SJCRH30 (cell line): ENCODE results near the gene NDRG4. TPM values are rescaled to one million over a fixed set of nuclear protein-coding genes. Genes with fewer than 3 reads are reported as not detected.
A peak's percentile ranks its signal among the peaks of the same experiment; 100 is the strongest.

Experiments
- DNase-seq, 2 experiments: peaks; one replicate each; pipeline ENCODE4 v3.0.0-alpha.2; 2015 to 2020
- H3K27ac ChIP-seq: fragments of 250-450 bp; sonication (Bioruptor Pico); 2 replicates; pipeline ENCODE4 v1.5.1; 2020; ENCODE audit warnings: mild to moderate bottlenecking, moderate library complexity
- H3K27me3 ChIP-seq: fragments of 250-450 bp; sonication (Bioruptor Pico); 2 replicates; pipeline ENCODE4 v1.5.1; 2020; ENCODE audit warnings: mild to moderate bottlenecking, moderate library complexity
- H3K36me3 ChIP-seq: fragments of 250-450 bp; sonication (Bioruptor Pico); 2 replicates; pipeline ENCODE4 v1.5.1; 2020; ENCODE audit warnings: mild to moderate bottlenecking, moderate library complexity
- H3K4me1 ChIP-seq: fragments of 250-450 bp; sonication (Bioruptor Pico); 2 replicates; pipeline ENCODE4 v1.5.1; 2020; ENCODE audit warnings: mild to moderate bottlenecking, moderate library complexity
- H3K4me3 ChIP-seq: fragments of 250-450 bp; sonication (Bioruptor Pico); 2 replicates; pipeline ENCODE4 v1.5.1; 2020; ENCODE audit warnings: mild to moderate bottlenecking, moderate library complexity
- H3K9me3 ChIP-seq: fragments of 250-450 bp; sonication (Bioruptor Pico); replicated peaks from 2 replicates; pipeline ENCODE4 v1.5.1; 2020; ENCODE audit warnings: mild to moderate bottlenecking, moderate library complexity
- total RNA-seq: library from RNA; depleted of rRNA; stranded (reverse); fragments of >200 nt; shearing (Covaris generic); gene quantifications from 2 replicates; pipeline ENCODE4 v1.2.3, GENCODE V29; 2014

Gene NDRG4
- total RNA-seq, 1 experiment from 2014 or later: 8.7 TPM

GRCh38 chr16:58507195-58507962 is 7.4 kb downstream of the NDRG4 start:
- H3K4me3 ChIP-seq: no peak overlapping the region
- DNase-seq: peak in 1 of 2 experiments; percentile 18
- H3K9me3 ChIP-seq: no peaks in the 10 kb centered on the region
- no peaks in the 10 kb centered on the region; the same call in 1 of the 2 replicates for H3K4me1 ChIP-seq
- H3K27me3 ChIP-seq: no peaks in the 10 kb centered on the region
- H3K36me3 ChIP-seq: peaks cover 3% of the 10 kb centered on the region; the same call in 1 of the 2 replicates
- H3K27ac ChIP-seq: no peak overlapping the region

GRCh38 chr16:58507963-58508670 is 8.2 kb downstream of the NDRG4 start:
- H3K36me3 ChIP-seq: peaks cover 5% of the 10 kb centered on the region; the same call in 1 of the 2 replicates
- H3K27me3 ChIP-seq: no peaks in the 10 kb centered on the region
- H3K9me3 ChIP-seq: no peaks in the 10 kb centered on the region
- H3K27ac ChIP-seq: no peak overlapping the region
- no peaks in the 10 kb centered on the region; the same call in 1 of the 2 replicates for H3K4me1 ChIP-seq
- no peak overlapping the region for H3K4me3 ChIP-seq
- DNase-seq: no peak

- DNase-seq: no peak
- Histone ChIP-seq H3K9me3 (no peaks in the 10 kb centered on the region), H3K4me1 (no peaks in the 10 kb centered on the region; the same call in 1 of the 2 replicates), H3K4me3 (no peak overlapping the region), H3K36me3 (peaks cover 5% of the 10 kb centered on the region; the same call in 1 of the 2 replicates), H3K27ac (no peak overlapping the region), H3K27me3 (no peaks in the 10 kb centered on the region)
Observed at GRCh38 chr16:58508671-58509251, 8.8 kb downstream of the NDRG4 start.

GRCh38 chr16:58509256-58510096 is 9.5 kb downstream of the NDRG4 start:
- Histone ChIP-seq H3K27ac (no peak overlapping the region), H3K36me3 (peaks cover 5% of the 10 kb centered on the region; the same call in 1 of the 2 replicates), H3K9me3 (no peaks in the 10 kb centered on the region), H3K27me3 (no peaks in the 10 kb centered on the region), H3K4me3 (no peak overlapping the region), H3K4me1 (no peaks in the 10 kb centered on the region; the same call in 1 of the 2 replicates)
- DNase-seq: no peak

- H3K4me1 ChIP-seq: no peaks in the 10 kb centered on the region; the same call in 1 of the 2 replicates
- no peak overlapping the region for H3K27ac ChIP-seq
- H3K4me3 ChIP-seq: no peak overlapping the region
- no peaks in the 10 kb centered on the region for H3K27me3 ChIP-seq
- H3K36me3 ChIP-seq: peaks cover 10% of the 10 kb centered on the region
- no peaks in the 10 kb centered on the region for H3K9me3 ChIP-seq
- peak in 1 of 2 experiments; percentile 19 for DNase-seq
Observed at GRCh38 chr16:58510097-58510775, 10.3 kb downstream of the NDRG4 start.

GRCh38 chr16:58510776-58511628 is 11.1 kb downstream of the NDRG4 start:
- no peaks in the 10 kb centered on the region for H3K9me3 ChIP-seq
- peaks cover 13% of the 10 kb centered on the region for H3K36me3 ChIP-seq
- no peaks in the 10 kb centered on the region for H3K27me3 ChIP-seq
- DNase-seq: no peak
- no peaks in the 10 kb centered on the region; the same call in 1 of the 2 replicates for H3K4me1 ChIP-seq
- H3K4me3 ChIP-seq: no peak overlapping the region
- H3K27ac ChIP-seq: no peak overlapping the region

GRCh38 chr16:58511933-58512815 is 12.2 kb downstream of the NDRG4 start:
- Histone ChIP-seq H3K9me3 (no peaks in the 10 kb centered on the region), H3K4me1 (no peaks in the 10 kb centered on the region; the same call in 1 of the 2 replicates), H3K27me3 (no peaks in the 10 kb centered on the region), H3K27ac (no peak overlapping the region), H3K36me3 (peaks cover 24% of the 10 kb centered on the region), H3K4me3 (no peak overlapping the region)
- DNase-seq: peak; percentile 81 to 87

GRCh38 chr16:58513874-58514273 is 13.9 kb downstream of the NDRG4 start:
- peaks cover 41% of the 10 kb centered on the region for H3K36me3 ChIP-seq
- DNase-seq: no peak

GRCh38 chr16:58515125-58515870 is 15.4 kb downstream of the NDRG4 start, which contains the start of gene SETD6:
Gene SETD6, plus strand, starts transcription at chr16:58515517. Its CDS starts 21 bp downstream, at chr16:58515538.
- H3K9me3 ChIP-seq: no peaks in the 10 kb centered on the region
- peaks cover 55% of the 10 kb centered on the region for H3K36me3 ChIP-seq
- no peak within 1 kb of the TSS for H3K27ac ChIP-seq
- H3K4me1 ChIP-seq: no peaks in the 10 kb centered on the region; the same call in 1 of the 2 replicates
- DNase-seq: no peak
- no peaks in the 10 kb centered on the region for H3K27me3 ChIP-seq
- no peak within 1 kb of the TSS for H3K4me3 ChIP-seq

More at GRCh38 chr16:58513874-58514273, 13.9 kb downstream of the NDRG4 start:
- H3K27ac ChIP-seq: no peak overlapping the region
- H3K4me1 ChIP-seq: no peaks in the 10 kb centered on the region; the same call in 1 of the 2 replicates
- H3K9me3 ChIP-seq: no peaks in the 10 kb centered on the region
- no peaks in the 10 kb centered on the region for H3K27me3 ChIP-seq
- no peak overlapping the region for H3K4me3 ChIP-seq

GRCh38 chr16:58515871-58516767 is 16.2 kb downstream of the NDRG4 start:
- DNase-seq: no peak

GRCh38 chr16:58516768-58517107 is 16.8 kb downstream of the NDRG4 start:
- Histone ChIP-seq H3K36me3 (peaks cover 70% of the 10 kb centered on the region), H3K4me1 (no peaks in the 10 kb centered on the region; the same call in 1 of the 2 replicates), H3K27me3 (no peaks in the 10 kb centered on the region), H3K4me3 (no peak overlapping the region), H3K9me3 (no peaks in the 10 kb centered on the region), H3K27ac (no peak overlapping the region)
- no peak for DNase-seq

More at GRCh38 chr16:58515871-58516767, 16.2 kb downstream of the NDRG4 start:
- Histone ChIP-seq H3K27me3 (no peaks in the 10 kb centered on the region), H3K4me1 (no peaks in the 10 kb centered on the region; the same call in 1 of the 2 replicates), H3K9me3 (no peaks in the 10 kb centered on the region), H3K27ac (no peak overlapping the region), H3K36me3 (peaks cover 63% of the 10 kb centered on the region), H3K4me3 (no peak overlapping the region)
